Right atrium auricular region (tissue), 2 donors: ENCODE measurements around the gene CFAP20DC. TPM values are rescaled to one million over a fixed set of nuclear protein-coding genes. Genes with fewer than 3 reads are reported as not detected.

Experiments
- DNase-seq: peaks from one replicate; pipeline ENCODE4 v3.0.0-alpha.2; 2019; ENCODE audit warnings: low spot score
- H3K27ac ChIP-seq, 2 donors: fragments of 200-600 bp; sonication (generic); 1 replicate in 1 of 2; 2 replicates in 1 of 2; pipeline ENCODE4 v1.5.1; 2016 to 2019
- H3K27me3 ChIP-seq, 2 donors: fragments of 200-600 bp; sonication (generic); one replicate each; pipeline versions ENCODE4 v1.5.1 to v1.6.0; 2017 to 2019
- H3K36me3 ChIP-seq: fragments of 200-600 bp; sonication (generic); one replicate; pipeline ENCODE4 v1.5.1; 2016
- H3K4me1 ChIP-seq, 2 donors: fragments of 200-600 bp; sonication (generic); one replicate each; pipeline versions ENCODE4 v1.5.1 to v1.6.0; 2017 to 2019
- H3K4me3 ChIP-seq, 2 donors: fragments of 200-600 bp; sonication (generic); 1 replicate in 1 of 2; 2 replicates in 1 of 2; pipeline ENCODE4 v1.5.1; 2017 to 2019; ENCODE audit warnings: mild to moderate bottlenecking in 1 of 2, moderate library complexity in 1 of 2
- H3K9me3 ChIP-seq, 2 donors: fragments of 200-600 bp; sonication (generic); one replicate each; pipeline ENCODE4 v1.5.1; 2019
- CTCF ChIP-seq, 2 donors: fragments of 200-600 bp; sonication (generic); IDR thresholded peaks; one replicate each; pipeline ENCODE4 v1.5.1; 2019; ENCODE audit warnings: antibody characterized with exemption in 2 of 2
- total RNA-seq, 2 donors: library from RNA; depleted of rRNA; stranded (reverse); fragments of >200 nt; gene quantifications; one replicate each; pipeline ENCODE4 v1.1.0, GENCODE V29; 2016

The CFAP20DC gene
- total RNA-seq, 2 donors from 2014 or later: not detected

GRCh38 chr3:58840949-58841348 is 208.9 kb downstream of the CFAP20DC start:
- H3K36me3 ChIP-seq: no peaks in the 10 kb centered on the region
- no peak for TF ChIP-seq CTCF (IDR thresholded peaks at IDR 0.05)
- no peaks in the 10 kb centered on the region for H3K27me3 ChIP-seq
- H3K4me1 ChIP-seq: no peaks in the 10 kb centered on the region
- H3K9me3 ChIP-seq: no peaks in the 10 kb centered on the region
- H3K4me3 ChIP-seq: no peak overlapping the region
- no peak overlapping the region for H3K27ac ChIP-seq
- no peak for DNase-seq

- no peak overlapping the region for H3K4me3 ChIP-seq
- no peaks in the 10 kb centered on the region for H3K36me3 ChIP-seq
- H3K4me1 ChIP-seq: no peaks in the 10 kb centered on the region
- DNase-seq: no peak
- H3K27ac ChIP-seq: no peak overlapping the region
- TF ChIP-seq CTCF (IDR thresholded peaks at IDR 0.05): no peak
- no peaks in the 10 kb centered on the region for H3K9me3 ChIP-seq
- no peaks in the 10 kb centered on the region for H3K27me3 ChIP-seq
Measured at GRCh38 chr3:58839964-58840363, 209.9 kb downstream of the CFAP20DC start.

- Histone ChIP-seq H3K9me3 (no peaks in the 10 kb centered on the region), H3K4me1 (no peaks in the 10 kb centered on the region), H3K27me3 (no peaks in the 10 kb centered on the region), H3K36me3 (no peaks in the 10 kb centered on the region), H3K4me3 (no peak overlapping the region), H3K27ac (no peak overlapping the region)
- no peak for DNase-seq
- TF ChIP-seq CTCF (IDR thresholded peaks at IDR 0.05): no peak
Measured at GRCh38 chr3:58839187-58839586, 210.6 kb downstream of the CFAP20DC start.

- no peak for DNase-seq
- no peaks in the 10 kb centered on the region for H3K36me3 ChIP-seq
- no peaks in the 10 kb centered on the region for H3K27me3 ChIP-seq
- H3K9me3 ChIP-seq: no peaks in the 10 kb centered on the region
- no peaks in the 10 kb centered on the region for H3K4me1 ChIP-seq
- no peak for TF ChIP-seq CTCF (IDR thresholded peaks at IDR 0.05)
- no peak overlapping the region for H3K27ac ChIP-seq
- H3K4me3 ChIP-seq: no peak overlapping the region
Measured at GRCh38 chr3:58837856-58838255, 212.0 kb downstream of the CFAP20DC start.

GRCh38 chr3:58837141-58837843 is 212.5 kb downstream of the CFAP20DC start:
- DNase-seq: no peak
- no peaks in the 10 kb centered on the region for H3K27me3 ChIP-seq
- H3K36me3 ChIP-seq: no peaks in the 10 kb centered on the region
- no peak overlapping the region for H3K27ac ChIP-seq
- no peak overlapping the region for H3K4me3 ChIP-seq
- TF ChIP-seq CTCF (IDR thresholded peaks at IDR 0.05): no peak
- H3K9me3 ChIP-seq: no peaks in the 10 kb centered on the region
- H3K4me1 ChIP-seq: no peaks in the 10 kb centered on the region

GRCh38 chr3:58835086-58835485 is 214.7 kb downstream of the CFAP20DC start:
- Histone ChIP-seq H3K9me3 (no peaks in the 10 kb centered on the region), H3K27me3 (no peaks in the 10 kb centered on the region), H3K36me3 (no peaks in the 10 kb centered on the region), H3K27ac (no peak overlapping the region), H3K4me3 (no peak overlapping the region), H3K4me1 (no peaks in the 10 kb centered on the region)
- no peak for DNase-seq
- TF ChIP-seq CTCF (IDR thresholded peaks at IDR 0.05): no peak
